GM18502 (cell line): ENCODE results near the gene WIPF3.

ENCODE experiments used
- ATAC-seq: cut with Tn5 transposase; IDR thresholded peaks from one replicate; pipeline ENCODE4 v1.9.1; 2021; ENCODE audit warnings: mild to moderate bottlenecking; ENCODE audit not compliant: unreplicated experiment, poor library complexity

WIPF3 gene

GRCh38 chr7:29808075-29808801, 1.9 kb downstream of the WIPF3 start:
- no peak for ATAC-seq

GRCh38 chr7:29809533-29810155, 3.3 kb downstream of the WIPF3 start:
- no peak for ATAC-seq

GRCh38 chr7:29810297-29810696, 4.0 kb downstream of the WIPF3 start:
- no peak for ATAC-seq

- ATAC-seq = no peak
Observed at GRCh38 chr7:29810813-29811482, 4.6 kb downstream of the WIPF3 start.

- ATAC-seq = no peak
Observed at GRCh38 chr7:29811586-29811985, 5.3 kb downstream of the WIPF3 start.

- no peak for ATAC-seq
Observed at GRCh38 chr7:29812185-29812876, 6.0 kb downstream of the WIPF3 start.

GRCh38 chr7:29815181-29816105, 9.1 kb downstream of the WIPF3 start:
- ATAC-seq = no peak

GRCh38 chr7:29818308-29818707, 12.0 kb downstream of the WIPF3 start:
- ATAC-seq = no peak

- peak; percentile 78 for ATAC-seq
Observed at GRCh38 chr7:29825775-29826529, 19.6 kb downstream of the WIPF3 start.

GRCh38 chr7:29826530-29826822, 20.2 kb downstream of the WIPF3 start:
- no peak for ATAC-seq

GRCh38 chr7:29826904-29827303, 20.6 kb downstream of the WIPF3 start:
- ATAC-seq = no peak

GRCh38 chr7:29831705-29832104, 25.4 kb downstream of the WIPF3 start:
- no peak for ATAC-seq

GRCh38 chr7:29833929-29834328, 27.6 kb downstream of the WIPF3 start:
- ATAC-seq = no peak

- ATAC-seq = no peak
Observed at GRCh38 chr7:29835718-29836117, 29.4 kb downstream of the WIPF3 start.

- ATAC-seq = no peak
Observed at GRCh38 chr7:29839302-29839701, 33.0 kb downstream of the WIPF3 start.

GRCh38 chr7:29839921-29840320, 33.6 kb downstream of the WIPF3 start:
- no peak for ATAC-seq

- ATAC-seq = no peak
Observed at GRCh38 chr7:29840701-29841100, 34.4 kb downstream of the WIPF3 start.

GRCh38 chr7:29841926-29842701, 35.8 kb downstream of the WIPF3 start:
- ATAC-seq = no peak

GRCh38 chr7:29843093-29843492, 36.8 kb downstream of the WIPF3 start:
- no peak for ATAC-seq
